NCI-H2227 (cell line): ENCODE results near the gene TAF1B.
"Not testable (repeated sequence)": the region's sequence is repeated elsewhere in the genome, so short reads cannot be mapped to it uniquely, and the experiment has no call there.

Experiments used
- DNase-seq: peaks from one replicate; lab custom pipeline; 2025; ENCODE audit not compliant: unreplicated experiment; lab: John Stamatoyannopoulos, UW

Gene TAF1B

DNA sequence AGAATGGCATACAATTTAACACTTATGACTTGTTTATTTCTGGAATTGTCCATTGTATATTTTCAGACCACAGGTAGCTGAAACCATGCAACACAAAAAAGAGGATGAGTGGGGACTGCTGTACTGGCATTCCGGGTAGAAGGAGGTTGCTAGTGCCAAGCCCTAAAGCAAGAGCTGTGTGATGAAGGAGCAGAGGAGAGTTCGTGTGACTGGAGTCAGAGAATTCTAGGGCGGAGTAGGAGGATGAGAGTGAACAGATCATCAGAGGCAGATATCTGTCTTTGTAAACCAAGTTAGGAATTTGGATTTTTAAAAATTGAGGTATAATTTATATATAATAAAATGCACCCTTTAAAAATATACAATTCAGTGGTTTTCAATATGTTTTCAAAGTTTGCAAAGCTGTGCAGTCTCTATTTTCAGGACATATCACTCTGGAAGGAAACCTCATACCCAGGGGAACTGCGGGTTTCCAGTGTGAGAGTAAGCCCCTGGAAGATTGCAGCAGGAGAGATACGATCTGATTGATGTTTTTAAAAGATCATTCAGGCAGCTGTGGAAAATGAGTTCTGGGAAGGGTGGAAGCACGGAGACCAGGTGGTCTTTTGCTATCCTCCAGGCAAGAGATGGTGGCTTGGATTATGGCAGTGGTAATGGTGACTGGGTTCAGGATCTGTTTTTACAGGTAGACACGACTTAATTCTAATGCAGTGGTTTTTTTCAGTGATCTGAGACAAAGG is 36.4 kb downstream of the TAF1B start:
- no peak for DNase-seq

DNA sequence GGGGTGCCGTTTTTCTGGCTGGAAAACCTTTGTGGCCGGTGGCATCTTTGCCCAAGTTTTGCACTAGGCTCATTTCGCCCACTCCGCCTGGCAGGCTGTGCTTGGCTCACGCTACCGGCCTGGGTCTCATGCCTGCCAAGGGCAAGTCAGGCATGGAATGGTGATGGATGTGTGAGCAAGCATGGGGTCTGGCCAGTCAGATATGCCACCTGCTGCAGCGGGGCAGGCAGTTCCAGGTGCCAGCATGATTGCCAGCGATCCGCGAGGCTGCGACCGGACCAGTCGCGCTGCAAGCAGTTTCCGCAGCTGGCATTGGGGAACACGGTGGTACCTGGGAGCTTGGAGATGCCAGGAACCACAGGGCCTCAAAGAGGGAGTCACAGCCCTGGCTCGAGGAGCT is 40.6 kb downstream of the TAF1B start:
- DNase-seq, result no peak

DNA sequence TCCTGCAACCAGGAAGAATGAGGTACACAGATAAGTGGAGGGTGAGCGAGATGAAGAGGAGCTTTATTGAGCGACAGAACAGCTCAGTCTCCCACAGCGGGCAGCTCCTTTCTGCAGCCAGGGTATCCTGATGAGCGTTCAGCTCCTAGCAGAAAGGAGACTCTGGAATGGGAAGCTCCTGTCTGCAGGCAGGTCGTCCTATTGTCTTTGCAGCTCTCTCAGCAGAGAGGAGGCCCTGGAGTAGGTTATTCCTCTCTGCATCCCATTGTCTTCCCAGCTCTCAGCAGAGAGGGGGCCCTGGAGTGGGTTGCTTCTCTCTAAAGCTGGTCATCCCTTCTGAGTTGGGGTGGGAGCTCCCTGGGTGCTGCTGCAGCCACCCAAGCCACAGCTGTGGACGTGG is 41.2 kb downstream of the TAF1B start:
- no peak for DNase-seq

DNA sequence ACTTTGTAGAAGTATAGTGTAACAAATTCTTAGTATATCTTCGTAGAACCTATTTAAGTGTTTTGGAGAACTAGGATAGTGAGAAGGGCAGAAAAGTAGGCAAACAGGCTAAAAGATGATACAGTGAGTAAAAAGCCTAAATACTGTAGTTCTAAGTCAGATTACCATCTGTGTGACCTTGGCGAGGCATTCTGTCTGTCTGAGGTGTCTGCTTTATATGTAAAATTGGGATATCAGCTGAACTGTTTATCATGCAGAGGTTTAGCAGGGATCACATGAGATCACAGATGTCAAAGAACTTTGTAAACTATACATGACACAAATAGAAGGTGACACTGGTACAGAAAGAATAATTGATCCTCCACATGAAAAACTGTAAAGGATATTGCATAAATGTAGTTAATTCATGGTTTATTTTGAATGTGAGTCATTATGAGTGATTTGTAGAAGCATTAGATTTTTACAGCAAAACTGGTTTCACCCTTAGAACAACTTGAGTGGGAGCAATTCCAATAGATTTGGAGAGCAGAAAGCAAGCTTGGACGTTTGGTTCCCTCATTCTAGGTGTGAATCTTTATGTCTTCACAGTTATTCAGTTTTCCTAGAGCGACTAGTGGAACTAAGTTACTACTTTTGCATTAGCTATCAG is 41.9 kb downstream of the TAF1B start:
- DNase-seq, result no peak

DNA sequence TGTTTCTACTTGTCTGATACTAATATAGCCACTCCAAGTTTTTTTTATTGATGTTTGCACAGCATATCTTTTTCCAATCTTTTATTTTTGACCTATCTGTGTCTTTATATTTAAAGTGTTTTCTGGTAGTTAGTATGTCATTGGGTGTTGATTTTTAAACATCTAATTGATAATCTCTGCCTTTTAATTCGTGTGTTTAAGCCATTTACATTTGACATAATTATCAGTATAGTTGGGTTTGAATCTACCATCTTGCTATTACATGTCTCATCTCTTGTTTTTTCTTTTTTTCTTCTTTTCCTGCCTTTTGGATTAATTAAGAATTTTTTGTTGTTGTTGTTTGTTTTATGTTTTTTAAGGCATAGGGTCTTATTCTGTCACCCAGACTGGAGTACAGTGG is 44.2 kb downstream of the TAF1B start:
- DNase-seq, result no peak

DNA sequence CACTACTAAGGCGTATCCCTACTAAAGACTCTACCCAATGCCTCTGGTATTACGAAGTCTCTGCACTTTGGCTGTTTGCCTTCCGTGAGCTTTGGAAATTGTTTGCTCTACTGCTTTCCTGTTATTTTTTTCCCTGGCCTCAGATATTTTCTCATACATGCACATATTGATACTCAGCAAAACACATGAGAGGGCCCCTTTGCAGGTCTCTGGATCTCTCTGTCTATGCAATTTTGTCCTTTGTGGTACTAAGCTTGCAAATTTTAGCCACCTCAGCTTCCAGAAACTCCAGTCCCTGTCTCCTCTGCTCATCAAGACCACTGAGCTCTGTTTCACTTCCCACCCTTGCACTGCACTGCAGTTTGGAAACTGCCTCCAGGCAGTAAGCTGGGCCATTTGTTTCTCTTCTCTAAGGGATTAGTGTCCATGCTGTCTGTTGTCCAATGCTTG is 46.6 kb downstream of the TAF1B start:
- DNase-seq, result no peak

DNA sequence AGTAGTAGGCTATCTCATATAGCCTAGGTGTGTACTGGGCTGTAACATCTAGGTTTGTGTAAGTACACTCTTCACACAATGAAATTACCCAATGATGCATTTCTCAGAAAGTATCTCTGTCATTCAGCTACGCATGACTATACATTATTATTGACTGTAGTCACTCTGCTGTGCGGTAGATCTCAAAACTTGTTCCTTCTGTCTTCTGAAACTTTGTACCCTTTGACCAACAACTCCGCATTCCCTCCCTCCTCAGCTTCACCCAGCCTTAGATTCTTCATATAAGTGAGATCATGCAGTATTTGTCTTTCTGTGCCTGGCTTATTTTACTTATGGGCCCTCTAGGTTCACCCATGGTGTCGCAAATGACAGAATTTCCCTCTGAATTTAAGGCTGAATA is 49.0 kb downstream of the TAF1B start:
- no peak for DNase-seq

DNA sequence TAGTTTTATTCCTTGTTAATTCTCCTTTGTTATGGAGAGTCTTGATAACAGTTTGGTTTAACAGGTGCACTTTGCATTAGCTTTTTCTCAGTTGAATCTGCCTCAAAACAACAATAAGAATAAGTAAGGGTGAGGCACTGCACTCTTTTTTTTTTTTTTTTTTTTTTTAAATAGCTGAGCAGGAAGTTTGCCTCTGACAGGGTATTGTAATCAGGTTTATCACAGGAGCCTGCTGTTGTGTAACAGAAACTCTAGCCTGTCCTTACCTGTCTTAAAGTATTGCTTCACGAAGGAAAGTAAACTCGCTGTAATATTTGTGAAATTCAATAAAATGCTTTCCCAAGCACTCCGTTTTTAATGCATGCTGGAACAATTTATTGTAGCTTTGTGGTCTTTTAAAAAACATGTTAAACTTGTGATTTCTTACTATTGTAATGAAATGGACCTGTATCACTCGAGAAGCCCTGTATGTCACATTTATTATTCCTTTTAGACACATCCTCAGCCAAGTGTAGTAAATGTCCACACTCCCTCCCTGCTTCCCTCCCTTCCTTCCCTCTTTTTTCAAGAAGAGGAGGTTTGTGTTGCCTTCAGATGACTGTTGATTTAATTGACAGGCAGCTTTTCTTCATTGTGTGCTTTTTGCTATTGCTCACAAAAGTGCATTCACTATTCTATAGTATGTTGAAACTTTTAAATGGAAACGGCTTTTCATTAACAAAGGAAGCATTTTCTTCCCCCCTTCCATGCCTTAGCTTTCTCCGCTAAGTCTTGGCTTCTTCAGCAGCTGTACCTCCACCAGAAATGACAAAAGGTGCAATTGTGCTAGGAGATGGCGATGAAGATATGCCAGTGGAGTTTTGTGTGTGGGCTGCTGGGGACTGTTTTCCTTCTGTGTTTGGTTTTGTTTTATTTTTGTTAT is 52.7 kb downstream of the TAF1B start:
- no peak for DNase-seq

DNA sequence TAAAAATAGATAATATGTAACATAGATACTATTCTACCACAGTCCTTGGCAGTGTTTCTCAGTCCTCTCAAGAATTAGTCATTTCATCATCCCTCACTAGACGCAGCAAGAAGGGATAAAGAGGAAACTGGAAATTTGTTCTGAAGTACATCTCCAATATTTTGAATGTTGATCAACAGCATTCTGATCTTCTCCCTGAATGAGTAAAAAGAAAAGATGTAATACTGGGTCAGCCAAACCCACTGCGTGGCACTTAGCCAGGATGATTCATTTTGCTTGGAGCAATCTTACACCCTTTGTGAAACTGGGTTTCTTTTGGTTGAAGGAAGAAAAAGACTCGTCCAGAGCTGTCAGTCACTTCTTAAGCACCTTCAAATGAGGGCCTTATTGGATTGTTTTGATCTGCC is 54.1 kb downstream of the TAF1B start:
- DNase-seq, result no peak

DNA sequence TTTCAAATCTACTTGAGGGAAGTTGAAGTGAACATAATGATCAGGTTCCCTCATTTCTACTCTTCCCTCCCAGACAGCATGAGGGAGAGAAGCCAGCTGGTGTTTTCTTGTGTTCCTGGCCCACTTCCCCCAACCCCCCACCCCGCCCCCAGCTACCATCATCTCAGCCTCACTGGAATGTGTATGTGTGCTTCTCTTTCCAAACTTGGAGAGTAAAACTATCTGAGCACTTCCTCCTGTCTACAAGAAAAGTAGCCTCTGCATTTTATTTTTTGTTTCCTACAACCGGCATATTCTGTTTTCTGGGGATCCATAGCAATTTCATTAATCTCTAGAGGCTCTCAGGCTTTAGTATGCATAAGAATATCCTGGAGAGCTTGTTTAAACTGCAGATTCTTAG is 54.6 kb downstream of the TAF1B start:
- no peak for DNase-seq

DNA sequence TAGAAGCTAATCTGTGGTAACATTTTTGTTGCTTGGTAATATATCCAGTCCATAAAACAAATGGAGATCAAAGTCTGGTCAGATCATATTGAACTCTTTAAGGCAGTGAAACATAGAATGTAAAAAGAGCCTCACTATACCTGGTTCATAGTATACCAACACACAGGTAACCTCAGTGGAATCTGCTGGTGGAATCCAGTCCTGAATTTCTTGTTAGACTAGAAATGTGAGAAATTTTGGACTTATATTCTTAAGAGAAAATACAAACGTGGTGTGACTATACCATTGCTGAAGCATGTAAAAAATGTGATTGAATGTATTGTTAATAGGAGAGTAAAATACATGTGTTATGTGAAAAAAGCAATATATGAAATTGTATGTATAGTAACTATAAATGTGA is 62.1 kb downstream of the TAF1B start:
- no peak for DNase-seq

DNA sequence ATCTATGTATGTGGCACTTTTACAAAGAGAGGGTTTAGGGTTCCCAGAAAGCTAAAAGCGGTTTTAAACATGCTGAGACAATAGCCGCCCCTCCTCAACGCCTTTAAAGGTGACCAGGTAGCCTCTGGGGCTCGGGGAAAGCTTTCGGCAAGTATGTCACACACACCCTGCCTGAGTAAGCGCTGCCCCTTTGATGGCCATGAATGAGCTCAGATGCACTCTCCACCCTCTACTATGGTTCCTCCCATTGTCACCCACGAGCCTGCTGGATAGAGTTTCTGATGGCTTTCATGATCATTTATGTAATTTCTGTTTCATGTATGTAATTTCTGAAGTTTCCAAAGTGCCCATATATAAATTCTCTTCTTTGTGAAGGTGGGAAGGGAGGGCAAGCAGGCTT is 64.1 kb downstream of the TAF1B start:
- DNase-seq, result no peak

DNA sequence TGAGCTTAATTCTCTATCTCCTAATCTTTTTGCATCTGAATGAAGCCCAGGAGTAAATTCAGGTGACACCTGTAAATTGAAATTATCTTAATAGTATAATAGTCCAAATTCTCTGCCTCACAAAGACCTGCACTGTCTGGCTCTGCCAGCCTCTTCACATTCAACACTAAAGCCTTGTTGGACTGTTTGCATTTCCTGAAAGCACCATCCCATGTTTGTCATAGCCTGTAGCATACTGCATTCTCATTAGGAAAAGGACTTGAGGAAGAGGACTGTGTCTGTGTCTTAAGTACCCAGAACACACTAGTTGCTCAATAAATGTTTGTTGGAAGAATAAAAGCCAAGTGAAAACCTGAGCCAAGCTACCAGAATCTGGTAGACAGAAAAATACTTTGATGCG is 65.4 kb downstream of the TAF1B start:
- no peak for DNase-seq

DNA sequence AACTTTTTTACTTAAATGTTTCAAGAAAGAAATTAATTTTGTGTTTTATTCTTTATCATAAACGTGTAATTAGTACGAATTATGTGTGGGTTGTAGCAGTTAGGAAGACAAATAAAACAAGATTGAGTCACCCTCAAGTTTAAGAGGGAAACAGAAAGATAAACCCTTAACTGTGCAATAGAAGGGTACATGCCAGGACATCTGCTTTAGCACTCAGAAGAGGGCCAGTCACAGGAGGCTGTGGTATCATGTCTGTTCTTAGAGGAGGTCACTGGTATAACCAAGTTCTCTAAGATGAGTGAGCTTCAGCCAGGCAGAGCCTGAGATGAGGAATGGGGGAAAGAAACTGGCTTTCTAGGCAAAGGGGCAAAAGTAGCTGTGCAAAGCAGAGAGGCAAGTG is 65.8 kb downstream of the TAF1B start:
- no peak for DNase-seq

DNA sequence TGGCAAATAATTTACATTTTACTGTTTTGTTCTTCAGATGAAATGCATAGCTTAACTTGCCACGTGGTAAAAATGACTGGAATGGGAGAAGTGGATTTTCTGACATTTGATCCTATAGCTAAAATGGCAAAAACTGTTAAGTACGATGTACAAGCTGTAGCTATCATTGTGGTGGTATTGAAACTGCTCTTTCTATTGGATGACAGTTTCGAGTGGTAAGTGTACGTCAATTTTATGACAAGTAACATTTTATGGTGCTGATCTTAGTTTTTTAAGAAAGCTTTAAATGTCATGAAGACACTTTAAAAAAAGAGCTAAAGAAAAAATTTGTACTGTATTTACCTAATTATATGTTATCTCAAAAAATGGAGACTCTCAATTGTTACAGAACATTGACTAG is 67.4 kb downstream of the TAF1B start:
- DNase-seq, result no peak

DNA sequence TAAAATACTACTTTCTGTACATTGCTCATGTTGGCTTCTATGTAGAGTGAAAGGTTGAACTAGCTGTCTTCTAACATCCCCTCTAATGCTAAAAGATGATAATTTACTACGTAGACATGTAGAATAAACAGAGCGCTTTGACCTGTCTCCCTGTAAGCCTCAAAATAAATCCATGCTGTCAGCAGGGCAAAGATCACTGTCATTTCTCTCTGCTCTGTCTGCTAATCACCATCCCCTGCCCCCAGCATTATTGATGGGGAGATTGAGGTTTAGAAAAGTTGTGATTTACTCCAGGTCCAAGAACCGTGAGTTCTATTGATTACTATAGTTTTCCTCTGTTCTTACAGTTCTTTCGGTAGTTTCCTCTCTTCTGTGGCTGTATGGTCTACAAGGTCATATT is 69.2 kb downstream of the TAF1B start:
- DNase-seq, result no peak

DNA sequence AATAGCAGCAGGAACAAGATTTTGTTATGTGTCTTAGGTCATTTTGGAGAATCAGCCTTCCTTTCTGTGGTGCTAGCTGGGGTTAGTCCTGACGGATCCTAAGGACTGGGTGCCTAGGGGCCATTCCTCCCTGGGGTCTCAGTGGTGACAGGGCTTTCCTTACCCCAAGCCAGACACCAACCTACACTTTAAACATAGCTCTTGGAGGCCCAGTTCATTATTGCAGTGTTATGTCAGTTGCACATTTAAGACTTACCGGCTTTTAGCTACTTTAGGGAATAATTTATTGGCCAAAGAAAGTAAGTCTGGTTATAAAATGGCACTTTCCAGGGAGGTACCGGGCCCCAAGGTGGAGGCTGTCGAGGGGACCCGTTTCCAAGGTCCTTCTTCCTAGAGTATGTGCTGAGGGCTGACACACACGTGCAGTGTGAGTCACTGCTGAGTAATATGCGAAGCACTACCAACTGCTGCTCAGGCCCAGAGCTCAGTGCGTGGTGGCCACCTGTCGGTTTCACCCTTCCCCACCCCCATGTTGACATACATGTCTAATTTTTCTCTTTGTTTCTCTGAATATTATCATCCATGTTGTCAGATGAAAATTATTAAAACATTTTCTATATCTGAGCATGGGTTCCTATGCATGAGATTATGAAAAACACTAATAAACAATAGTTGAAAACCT is 71.3 kb downstream of the TAF1B start:
- no peak for DNase-seq

DNA sequence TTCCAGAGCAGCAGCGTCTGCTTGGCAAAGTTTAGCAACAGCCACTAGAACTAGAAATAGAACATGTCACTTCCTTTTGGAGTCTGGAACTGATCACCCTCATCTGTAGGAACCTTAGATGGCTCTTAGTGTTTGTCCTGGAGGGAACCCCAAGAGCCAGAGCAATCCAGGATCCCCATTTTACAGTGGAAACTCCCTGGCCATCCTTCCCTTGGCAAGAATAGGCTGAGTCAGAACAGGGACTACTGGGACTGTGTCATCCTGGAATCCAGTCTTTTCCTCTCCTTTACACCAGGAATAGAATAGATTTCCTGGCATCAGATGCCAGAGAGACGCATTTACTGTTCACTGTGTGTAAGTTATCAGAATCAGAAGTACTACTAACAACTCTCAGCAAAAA is 75.0 kb downstream of the TAF1B start:
- no peak for DNase-seq

DNA sequence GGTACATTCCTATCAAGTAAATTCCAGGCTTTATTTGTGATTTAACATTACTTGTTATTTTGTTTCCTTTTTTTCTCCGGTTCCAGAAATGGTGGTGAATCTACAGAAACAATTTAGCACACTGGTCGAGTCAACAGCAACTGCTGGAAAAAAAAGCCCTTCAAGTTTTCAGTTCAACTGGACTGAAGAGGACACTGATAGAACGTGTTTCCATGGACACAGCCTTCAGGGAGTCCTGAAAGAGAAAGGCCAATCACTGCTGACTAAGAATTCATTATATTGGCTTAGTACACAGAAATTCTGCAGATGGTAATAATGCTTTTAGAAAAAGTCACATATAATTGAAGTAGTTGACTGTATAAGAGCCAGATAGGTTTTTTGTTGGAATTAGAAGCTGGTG is 76.2 kb downstream of the TAF1B start:
- no peak for DNase-seq

DNA sequence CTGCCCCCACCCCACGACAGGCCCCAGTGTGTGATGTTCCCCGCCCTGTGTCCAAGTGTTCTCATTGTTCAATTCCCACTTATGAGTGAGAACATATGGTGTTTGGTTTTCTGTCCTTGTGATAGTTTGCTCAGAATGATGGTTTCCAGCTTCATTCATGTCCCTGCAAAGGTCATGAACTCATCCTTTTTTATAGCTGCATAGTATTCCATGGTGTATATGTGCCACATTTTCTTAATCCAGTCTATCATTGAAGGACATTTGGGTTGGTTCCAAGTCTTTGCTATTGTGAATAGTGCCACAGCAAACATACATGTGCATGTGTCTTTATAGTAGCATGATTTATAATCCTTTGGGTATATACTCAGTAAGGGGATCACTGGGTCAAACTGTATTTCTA is 83.7 kb downstream of the TAF1B start:
- DNase-seq, result not testable (repeated sequence)

DNA sequence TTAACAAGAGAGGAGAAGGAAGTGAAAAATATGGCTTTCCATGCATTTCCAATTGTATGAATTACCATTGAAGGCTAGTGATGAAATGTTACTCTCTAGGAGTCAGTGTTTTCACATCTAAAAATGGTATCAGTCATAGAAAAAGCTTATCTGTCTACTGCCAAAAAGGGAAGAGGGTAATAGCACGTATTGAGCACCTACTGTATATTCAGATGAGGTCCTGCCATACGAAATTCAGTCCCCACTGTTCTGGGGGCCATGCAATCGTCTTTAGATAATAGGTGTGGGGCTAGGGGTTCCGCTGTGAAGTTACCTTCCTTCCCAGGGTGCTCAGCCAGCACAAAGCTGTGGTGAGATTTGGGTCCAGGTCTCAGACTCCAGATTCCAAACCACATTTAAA is 94.0 kb downstream of the TAF1B start:
- no peak for DNase-seq
